ENCODE measurements around the gene CACNG7.

The CACNG7 gene, protein sequence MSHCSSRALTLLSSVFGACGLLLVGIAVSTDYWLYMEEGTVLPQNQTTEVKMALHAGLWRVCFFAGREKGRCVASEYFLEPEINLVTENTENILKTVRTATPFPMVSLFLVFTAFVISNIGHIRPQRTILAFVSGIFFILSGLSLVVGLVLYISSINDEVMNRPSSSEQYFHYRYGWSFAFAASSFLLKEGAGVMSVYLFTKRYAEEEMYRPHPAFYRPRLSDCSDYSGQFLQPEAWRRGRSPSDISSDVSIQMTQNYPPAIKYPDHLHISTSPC

DNA sequence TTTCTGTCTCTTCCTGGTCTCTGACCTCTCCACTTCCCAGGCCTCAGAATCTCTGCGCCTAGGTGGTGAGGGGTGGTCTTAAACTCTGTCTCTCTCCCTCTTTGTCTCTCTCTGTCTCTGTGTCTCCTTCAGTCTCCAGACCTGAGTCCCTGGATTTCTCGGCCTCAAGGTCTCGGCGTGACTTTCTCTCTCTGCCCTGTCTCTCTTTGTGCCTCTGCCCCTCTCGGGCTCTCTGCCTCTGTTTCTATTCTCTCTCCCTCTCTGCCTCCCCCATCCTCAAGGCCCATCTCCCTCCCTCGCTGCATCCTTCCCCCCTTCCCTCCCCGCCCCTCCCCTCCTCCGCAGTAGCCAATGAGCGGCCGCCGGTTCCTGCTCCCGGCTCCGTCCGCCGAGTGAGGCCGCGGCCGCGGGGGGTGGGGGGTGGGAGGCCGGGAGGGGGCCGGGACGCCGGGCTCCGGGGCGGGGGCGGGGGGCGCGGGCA lies at the start of gene CACNG7:
Gene CACNG7, plus strand, starts transcription at position 344 of the 481 bp plus-strand sequence. CDS start 3,554 bp downstream, outside the sequence.
- no peak within 1 kb of the TSS for H3K4me2 ChIP-seq (ENCODE audit: insufficient read depth, low read length)

DNA sequence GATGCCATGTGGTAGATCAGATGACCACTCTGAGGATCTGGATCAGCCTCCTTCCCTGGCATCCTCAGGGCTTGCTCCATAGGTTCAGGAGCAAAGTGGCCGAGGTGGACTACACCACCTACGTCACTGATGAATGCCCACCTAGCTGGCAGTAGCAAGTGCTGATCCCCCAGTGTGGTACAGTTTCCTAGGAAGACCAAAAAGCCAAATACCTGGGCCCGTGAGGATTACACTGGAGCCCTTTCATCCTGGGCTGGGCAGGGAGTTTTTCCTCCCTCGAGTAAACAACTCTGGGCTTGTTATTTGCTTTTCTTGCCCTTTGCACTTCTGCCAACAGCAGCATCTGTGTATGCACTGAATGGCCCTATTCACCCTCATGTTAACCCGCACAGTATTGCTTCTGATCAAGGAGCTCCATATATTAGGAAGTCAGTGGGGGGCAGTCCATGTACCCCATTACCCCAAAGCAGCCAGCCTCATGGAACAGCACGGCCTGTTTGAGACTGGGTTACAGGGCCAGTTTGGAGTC lies 44.7 kb upstream of the CACNG7 start:
- Histone ChIP-seq H4K20me1 (ENCODE audit: insufficient read depth, low read length) (no peaks in the 10 kb centered on the region), H3K9ac (ENCODE audit: low read depth, low read length) (no peak overlapping the region), H3K27me3 (ENCODE audit: insufficient read depth, low read length, poor library complexity) (no peaks in the 10 kb centered on the region), H3K79me2 (ENCODE audit: insufficient read depth, low read length) (no peaks in the 10 kb centered on the region), H3K9me3 (ENCODE audit: insufficient read depth, low read length, severe bottlenecking) (no peaks in the 10 kb centered on the region), H2AFZ (ENCODE audit: low read depth, low read length) (no peak overlapping the region), H3K27ac (ENCODE audit: low read length) (no peak overlapping the region), H3K4me1 (ENCODE audit: insufficient read depth, low read length) (no peaks in the 10 kb centered on the region), H3K36me3 (ENCODE audit: insufficient read depth, low read length) (no peaks in the 10 kb centered on the region), H3K4me2 (ENCODE audit: insufficient read depth, low read length) (no peak overlapping the region), H3K4me3 (ENCODE audit: low read depth in 1 of 2, low read length in 2 of 2) (no peak overlapping the region)
- DNase-seq (no peak), ATAC-seq (ENCODE audit: insufficient read depth, low read depth) (no peak)
- TF ChIP-seq EZH2 (IDR thresholded peaks at IDR 0.05; ENCODE audit: borderline replicate concordance, low read depth, low read length, severe bottlenecking): no peak
- TF ChIP-seq, protein P1, sequence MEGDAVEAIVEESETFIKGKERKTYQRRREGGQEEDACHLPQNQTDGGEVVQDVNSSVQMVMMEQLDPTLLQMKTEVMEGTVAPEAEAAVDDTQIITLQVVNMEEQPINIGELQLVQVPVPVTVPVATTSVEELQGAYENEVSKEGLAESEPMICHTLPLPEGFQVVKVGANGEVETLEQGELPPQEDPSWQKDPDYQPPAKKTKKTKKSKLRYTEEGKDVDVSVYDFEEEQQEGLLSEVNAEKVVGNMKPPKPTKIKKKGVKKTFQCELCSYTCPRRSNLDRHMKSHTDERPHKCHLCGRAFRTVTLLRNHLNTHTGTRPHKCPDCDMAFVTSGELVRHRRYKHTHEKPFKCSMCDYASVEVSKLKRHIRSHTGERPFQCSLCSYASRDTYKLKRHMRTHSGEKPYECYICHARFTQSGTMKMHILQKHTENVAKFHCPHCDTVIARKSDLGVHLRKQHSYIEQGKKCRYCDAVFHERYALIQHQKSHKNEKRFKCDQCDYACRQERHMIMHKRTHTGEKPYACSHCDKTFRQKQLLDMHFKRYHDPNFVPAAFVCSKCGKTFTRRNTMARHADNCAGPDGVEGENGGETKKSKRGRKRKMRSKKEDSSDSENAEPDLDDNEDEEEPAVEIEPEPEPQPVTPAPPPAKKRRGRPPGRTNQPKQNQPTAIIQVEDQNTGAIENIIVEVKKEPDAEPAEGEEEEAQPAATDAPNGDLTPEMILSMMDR (IDR thresholded peaks at IDR 0.05; ENCODE audit: borderline replicate concordance, extremely low read depth, low read length, poor library complexity, severe bottlenecking): no peak

More for the DNA sequence above, at the start of gene CACNG7:
- H3K4me3 ChIP-seq (ENCODE audit: low read depth in 1 of 2, low read length in 2 of 2): no peak within 1 kb of the TSS
- ATAC-seq (ENCODE audit: insufficient read depth, low read depth) (no peak), DNase-seq (no peak)
- no peak within 1 kb of the TSS for H3K9ac ChIP-seq (ENCODE audit: low read depth, low read length)
- TF ChIP-seq, protein P1 (IDR thresholded peaks at IDR 0.05; ENCODE audit: borderline replicate concordance, extremely low read depth, low read length, poor library complexity, severe bottlenecking): no peak
- no peak for TF ChIP-seq EZH2 (IDR thresholded peaks at IDR 0.05; ENCODE audit: borderline replicate concordance, low read depth, low read length, severe bottlenecking)
- H3K9me3 ChIP-seq (ENCODE audit: insufficient read depth, low read length, severe bottlenecking): no peaks in the 10 kb centered on the region
- H3K27ac ChIP-seq (ENCODE audit: low read length): no peak within 1 kb of the TSS
- no peaks in the 10 kb centered on the region for H3K36me3 ChIP-seq (ENCODE audit: insufficient read depth, low read length)
- H3K27me3 ChIP-seq (ENCODE audit: insufficient read depth, low read length, poor library complexity): no peaks in the 10 kb centered on the region
- no peak within 1 kb of the TSS for H2AFZ ChIP-seq (ENCODE audit: low read depth, low read length)
- no peaks in the 10 kb centered on the region for H3K4me1 ChIP-seq (ENCODE audit: insufficient read depth, low read length)
- H3K79me2 ChIP-seq (ENCODE audit: insufficient read depth, low read length): no peaks in the 10 kb centered on the region
- no peaks in the 10 kb centered on the region for H4K20me1 ChIP-seq (ENCODE audit: insufficient read depth, low read length)

DNA sequence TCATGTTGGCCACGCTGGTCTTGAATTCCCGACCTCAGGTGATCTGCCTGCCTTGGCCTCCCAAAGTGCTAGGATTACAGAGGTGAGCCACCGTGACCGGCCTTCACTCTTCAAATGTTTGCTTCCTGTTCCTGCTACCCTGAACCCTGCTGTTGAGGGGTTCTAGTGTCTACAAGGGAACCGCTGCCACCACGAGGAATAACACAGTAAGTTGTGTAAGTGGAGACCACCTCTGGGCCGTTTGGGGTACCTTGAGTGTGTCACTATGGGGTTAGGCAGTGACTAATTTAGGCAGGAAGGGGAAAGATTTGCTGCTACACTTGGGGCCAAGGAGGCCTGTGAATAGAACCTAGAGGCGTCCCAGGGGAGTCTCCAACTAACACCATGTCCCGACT lies 43.6 kb upstream of the CACNG7 start:
- no peaks in the 10 kb centered on the region for H3K9me3 ChIP-seq (ENCODE audit: insufficient read depth, low read length, severe bottlenecking)
- DNase-seq (no peak), ATAC-seq (ENCODE audit: insufficient read depth, low read depth) (no peak)
- no peak overlapping the region for H3K27ac ChIP-seq (ENCODE audit: low read length)
- no peaks in the 10 kb centered on the region for H3K36me3 ChIP-seq (ENCODE audit: insufficient read depth, low read length)
- no peak overlapping the region for H2AFZ ChIP-seq (ENCODE audit: low read depth, low read length)
- H3K9ac ChIP-seq (ENCODE audit: low read depth, low read length): no peak overlapping the region
- no peak for TF ChIP-seq EZH2 (IDR thresholded peaks at IDR 0.05; ENCODE audit: borderline replicate concordance, low read depth, low read length, severe bottlenecking)
- TF ChIP-seq, protein P1 (IDR thresholded peaks at IDR 0.05; ENCODE audit: borderline replicate concordance, extremely low read depth, low read length, poor library complexity, severe bottlenecking): no peak
- H3K27me3 ChIP-seq (ENCODE audit: insufficient read depth, low read length, poor library complexity): no peaks in the 10 kb centered on the region
- H4K20me1 ChIP-seq (ENCODE audit: insufficient read depth, low read length): no peaks in the 10 kb centered on the region; the same call in 1 of the 2 replicates
- no peak overlapping the region for H3K4me2 ChIP-seq (ENCODE audit: insufficient read depth, low read length)
- no peaks in the 10 kb centered on the region for H3K79me2 ChIP-seq (ENCODE audit: insufficient read depth, low read length)
- no peaks in the 10 kb centered on the region for H3K4me1 ChIP-seq (ENCODE audit: insufficient read depth, low read length)
- no peak overlapping the region for H3K4me3 ChIP-seq (ENCODE audit: low read depth in 1 of 2, low read length in 2 of 2)
